Activated T-helper 17 cell treated with anti-CD3 and anti-CD28 coated beads, Interleukin-2, amount 50 U/mL, for 72 hours (primary cell): ENCODE data around the gene GAGE10. TPM values are rescaled to one million over a fixed set of nuclear protein-coding genes. Genes with fewer than 3 reads are reported as not detected.
"Not testable (repeated sequence)": the region's sequence is repeated elsewhere in the genome, so short reads cannot be mapped to it uniquely, and the experiment has no call there.

Experiments used
- ATAC-seq: fragments of 150-1000 bp; cut with Tn5 transposase; replicated peaks from 2 replicates; pipeline ENCODE4 v1.10.0; 2021; ENCODE audit warnings: mild to moderate bottlenecking, moderate library complexity
- H3K27ac Mint-ChIP-seq: one replicate; pipeline ENCODE4 v1.8.0; 2022; ENCODE audit warnings: mixed read lengths
- H3K27me3 Mint-ChIP-seq: one replicate; pipeline ENCODE4 v1.8.0; 2022; ENCODE audit warnings: mixed read lengths
- H3K36me3 Mint-ChIP-seq: one replicate; pipeline ENCODE4 v1.8.0; 2022; ENCODE audit warnings: low read depth, mild to moderate bottlenecking, mixed read lengths
- H3K4me1 Mint-ChIP-seq: one replicate; pipeline ENCODE4 v1.8.0; 2022; ENCODE audit warnings: mixed read lengths
- H3K4me3 Mint-ChIP-seq: one replicate; pipeline ENCODE4 v1.8.0; 2022; ENCODE audit warnings: mild to moderate bottlenecking, mixed read lengths
- H3K9me3 Mint-ChIP-seq: one replicate; pipeline ENCODE4 v1.8.0; 2022; ENCODE audit warnings: mixed read lengths
- total RNA-seq, 2 donors: library from RNA; stranded (reverse); gene quantifications; one replicate each; pipeline ENCODE4 v1.2.3, GENCODE V29; 2022

GAGE10 gene
- total RNA-seq, 2 donors from 2014 or later: not detected

GRCh38 chrX:49287665-49288064, 15.8 kb upstream of the GAGE10 start:
- Mint-ChIP-seq H3K27ac (peak overlapping the region; percentile 65), H3K36me3 (peaks cover 12% of the 10 kb centered on the region), H3K27me3 (no peaks in the 10 kb centered on the region), H3K4me1 (peaks cover 23% of the 10 kb centered on the region), H3K9me3 (no peaks in the 10 kb centered on the region), H3K4me3 (no peak overlapping the region)
- ATAC-seq: peak; percentile 43

- Mint-ChIP-seq H3K9me3 (no peaks in the 10 kb centered on the region), H3K4me3 (no peak overlapping the region), H3K36me3 (no peaks in the 10 kb centered on the region), H3K27ac (no peak overlapping the region), H3K4me1 (peaks cover 22% of the 10 kb centered on the region), H3K27me3 (no peaks in the 10 kb centered on the region)
- no peak for ATAC-seq
Observed at GRCh38 chrX:49290215-49290614, 13.2 kb upstream of the GAGE10 start.

- peak overlapping the region; percentile 26 for H3K4me3 Mint-ChIP-seq
- H3K27ac Mint-ChIP-seq: peak overlapping the region; percentile 41
- no peaks in the 10 kb centered on the region for H3K27me3 Mint-ChIP-seq
- no peaks in the 10 kb centered on the region for H3K9me3 Mint-ChIP-seq
- H3K4me1 Mint-ChIP-seq: peaks cover 22% of the 10 kb centered on the region
- no peaks in the 10 kb centered on the region for H3K36me3 Mint-ChIP-seq
- ATAC-seq: peak; percentile 73
Observed at GRCh38 chrX:49291615-49292337, 11.7 kb upstream of the GAGE10 start.

GRCh38 chrX:49292400-49293362, 10.8 kb upstream of the GAGE10 start:
- no peaks in the 10 kb centered on the region for H3K27me3 Mint-ChIP-seq
- H3K9me3 Mint-ChIP-seq: no peaks in the 10 kb centered on the region
- H3K27ac Mint-ChIP-seq: peak overlapping the region; percentile 41
- H3K4me1 Mint-ChIP-seq: peaks cover 20% of the 10 kb centered on the region
- H3K36me3 Mint-ChIP-seq: no peaks in the 10 kb centered on the region
- peak overlapping the region; percentile 26 for H3K4me3 Mint-ChIP-seq
- peak; percentile 62 for ATAC-seq

GRCh38 chrX:49299293-49299692, 4.2 kb upstream of the GAGE10 start:
- H3K4me3 Mint-ChIP-seq, H3K27me3 Mint-ChIP-seq, H3K36me3 Mint-ChIP-seq, H3K27ac Mint-ChIP-seq, H3K4me1 Mint-ChIP-seq, ATAC-seq, H3K9me3 Mint-ChIP-seq: not testable (repeated sequence)

GRCh38 chrX:49300703-49301102, 2.7 kb upstream of the GAGE10 start:
- Mint-ChIP-seq H3K27ac (no peak overlapping the region), H3K4me1 (no peaks in the 10 kb centered on the region), H3K27me3 (no peaks in the 10 kb centered on the region), H3K36me3 (peaks cover 6% of the 10 kb centered on the region), H3K9me3 (no peaks in the 10 kb centered on the region), H3K4me3 (no peak overlapping the region)
- ATAC-seq: peak; percentile 50

GRCh38 chrX:49307775-49308174, 4.3 kb downstream of the GAGE10 start:
- H3K27me3 Mint-ChIP-seq, H3K9me3 Mint-ChIP-seq, ATAC-seq, H3K27ac Mint-ChIP-seq, H3K36me3 Mint-ChIP-seq: not testable (repeated sequence)
- H3K4me3 Mint-ChIP-seq: peak overlapping the region; percentile 87
- H3K4me1 Mint-ChIP-seq: peaks cover 16% of the 10 kb centered on the region

GRCh38 chrX:49308604-49309269, 5.3 kb downstream of the GAGE10 start:
- H3K27me3 Mint-ChIP-seq: no peaks in the 10 kb centered on the region
- H3K36me3 Mint-ChIP-seq: no peaks in the 10 kb centered on the region
- H3K4me1 Mint-ChIP-seq: peaks cover 16% of the 10 kb centered on the region
- peak overlapping the region; percentile 66 for H3K27ac Mint-ChIP-seq
- H3K9me3 Mint-ChIP-seq: no peaks in the 10 kb centered on the region
- peak; percentile 85 for ATAC-seq
- peak overlapping the region; percentile 87 for H3K4me3 Mint-ChIP-seq

- Mint-ChIP-seq H3K27me3 (no peaks in the 10 kb centered on the region), H3K36me3 (no peaks in the 10 kb centered on the region), H3K27ac (peak overlapping the region; percentile 66), H3K9me3 (no peaks in the 10 kb centered on the region), H3K4me1 (peaks cover 16% of the 10 kb centered on the region), H3K4me3 (peak overlapping the region; percentile 87)
- peak; percentile 60 for ATAC-seq
Observed at GRCh38 chrX:49309401-49309981, 6.0 kb downstream of the GAGE10 start.

GRCh38 chrX:49310371-49310770, 6.9 kb downstream of the GAGE10 start:
- peaks cover 16% of the 10 kb centered on the region for H3K4me1 Mint-ChIP-seq
- no peaks in the 10 kb centered on the region for H3K27me3 Mint-ChIP-seq
- no peak overlapping the region for H3K27ac Mint-ChIP-seq
- ATAC-seq: no peak
- H3K36me3 Mint-ChIP-seq: no peaks in the 10 kb centered on the region
- H3K4me3 Mint-ChIP-seq: no peak overlapping the region
- no peaks in the 10 kb centered on the region for H3K9me3 Mint-ChIP-seq

GRCh38 chrX:49312176-49312575, 8.7 kb downstream of the GAGE10 start:
- no peak overlapping the region for H3K4me3 Mint-ChIP-seq
- no peaks in the 10 kb centered on the region for H3K27me3 Mint-ChIP-seq
- no peak overlapping the region for H3K27ac Mint-ChIP-seq

GRCh38 chrX:49316085-49316484, 12.6 kb downstream of the GAGE10 start:
- Mint-ChIP-seq H3K4me3 (no peak overlapping the region), H3K36me3 (no peaks in the 10 kb centered on the region), H3K27ac (no peak overlapping the region), H3K9me3 (no peaks in the 10 kb centered on the region), H3K4me1 (no peaks in the 10 kb centered on the region), H3K27me3 (no peaks in the 10 kb centered on the region)
- no peak for ATAC-seq

More at GRCh38 chrX:49312176-49312575, 8.7 kb downstream of the GAGE10 start:
- ATAC-seq: no peak
- peaks cover 16% of the 10 kb centered on the region for H3K4me1 Mint-ChIP-seq
- H3K9me3 Mint-ChIP-seq: no peaks in the 10 kb centered on the region
- H3K36me3 Mint-ChIP-seq: no peaks in the 10 kb centered on the region

GRCh38 chrX:49321737-49322136, 18.3 kb downstream of the GAGE10 start, which contains the start of gene GAGE12J:
Gene GAGE12J (plus strand): TSS chrX:49322037. CDS start chrX:49323194, 1,157 bp downstream.
- not testable (repeated sequence) for H3K36me3 Mint-ChIP-seq, H3K27ac Mint-ChIP-seq, H3K27me3 Mint-ChIP-seq, H3K9me3 Mint-ChIP-seq, ATAC-seq, H3K4me3 Mint-ChIP-seq, H3K4me1 Mint-ChIP-seq

GRCh38 chrX:49322266-49322665, 18.8 kb downstream of the GAGE10 start:
- H3K27ac Mint-ChIP-seq, H3K4me3 Mint-ChIP-seq, H3K9me3 Mint-ChIP-seq, H3K36me3 Mint-ChIP-seq, H3K27me3 Mint-ChIP-seq, H3K4me1 Mint-ChIP-seq, ATAC-seq: not testable (repeated sequence)
